ENCODE results near the gene DUSP7.

Gene DUSP7

DNA sequence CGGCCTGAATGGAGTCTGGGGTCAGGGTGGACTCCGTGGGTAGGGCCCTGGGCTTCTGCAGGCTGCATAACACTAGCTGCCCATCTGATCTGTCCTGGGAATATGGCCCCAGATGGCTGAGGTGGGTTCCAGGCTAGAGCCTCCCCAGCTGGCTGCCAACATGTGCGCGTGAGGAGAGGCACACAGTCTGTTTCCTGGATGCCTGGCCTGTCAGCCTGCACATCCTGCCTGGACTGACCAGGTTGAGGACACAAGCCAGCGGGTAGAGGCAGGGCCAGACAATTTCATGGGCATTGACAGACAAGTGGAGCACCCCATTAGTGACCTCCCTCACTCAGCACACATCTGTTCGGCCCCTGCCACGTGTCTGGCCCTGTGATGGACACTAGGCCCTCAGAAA is 30.9 kb downstream of the DUSP7 start:
- Histone ChIP-seq H3K4me3 (ENCODE audit: insufficient read depth, low read length, poor library complexity, severe bottlenecking) (no peak overlapping the region), H3K36me3 (ENCODE audit: low read length) (no peaks in the 10 kb centered on the region), H2AFZ (ENCODE audit: low read depth, low read length, severe bottlenecking) (no peak overlapping the region), H3K9me3 (ENCODE audit: insufficient read depth, low read length) (no peaks in the 10 kb centered on the region), H3K9ac (ENCODE audit: low read length) (no peak overlapping the region), H3K79me2 (ENCODE audit: insufficient read depth, low read length) (no peaks in the 10 kb centered on the region), H3K4me2 (ENCODE audit: low read depth, low read length, poor library complexity, severe bottlenecking) (no peak overlapping the region), H3F3A (ENCODE audit: insufficient read depth) (no peaks in the 10 kb centered on the region), H4K20me1 (ENCODE audit: low read depth, low read length) (no peaks in the 10 kb centered on the region), H3K9me2 (replicated peaks; ENCODE audit: insufficient read depth, low read length) (no peaks in the 10 kb centered on the region), H3K27me3 (ENCODE audit: low read length) (no peaks in the 10 kb centered on the region), H3K27ac (ENCODE audit: low read depth, low read length) (no peak overlapping the region)
- no peak for TF ChIP-seq EZH2phosphoT487 (conservative IDR thresholded peaks at IDR 0.05; ENCODE audit: low read length)
- no peak for TF ChIP-seq CTCF (IDR thresholded peaks at IDR 0.05; ENCODE audit: insufficient read depth, low read length, poor library complexity, severe bottlenecking)

GRCh38 chr3:52024765-52025452 is 31.5 kb downstream of the DUSP7 start:
- no peak overlapping the region for H3K27ac ChIP-seq (ENCODE audit: low read depth, low read length)
- no peak overlapping the region for H3K4me3 ChIP-seq (ENCODE audit: insufficient read depth, low read length, poor library complexity, severe bottlenecking)
- no peak for TF ChIP-seq CTCF (IDR thresholded peaks at IDR 0.05; ENCODE audit: insufficient read depth, low read length, poor library complexity, severe bottlenecking)
- no peak for TF ChIP-seq EZH2phosphoT487 (conservative IDR thresholded peaks at IDR 0.05; ENCODE audit: low read length)
- H4K20me1 ChIP-seq (ENCODE audit: low read depth, low read length) = no peaks in the 10 kb centered on the region
- no peaks in the 10 kb centered on the region for H3K9me2 ChIP-seq (replicated peaks; ENCODE audit: insufficient read depth, low read length)
- H3F3A ChIP-seq (ENCODE audit: insufficient read depth) = no peaks in the 10 kb centered on the region
- no peaks in the 10 kb centered on the region for H3K36me3 ChIP-seq (ENCODE audit: low read length)
- H3K9me3 ChIP-seq (ENCODE audit: insufficient read depth, low read length) = no peaks in the 10 kb centered on the region
- no peak overlapping the region for H3K9ac ChIP-seq (ENCODE audit: low read length)
- no peaks in the 10 kb centered on the region for H3K27me3 ChIP-seq (ENCODE audit: low read length)
- no peak overlapping the region for H2AFZ ChIP-seq (ENCODE audit: low read depth, low read length, severe bottlenecking)
- H3K79me2 ChIP-seq (ENCODE audit: insufficient read depth, low read length) = no peaks in the 10 kb centered on the region
- no peak overlapping the region for H3K4me2 ChIP-seq (ENCODE audit: low read depth, low read length, poor library complexity, severe bottlenecking)

- TF ChIP-seq EZH2phosphoT487 (conservative IDR thresholded peaks at IDR 0.05; ENCODE audit: low read length) (no peak), CTCF (IDR thresholded peaks at IDR 0.05; ENCODE audit: insufficient read depth, low read length, poor library complexity, severe bottlenecking) (no peak)
- H3K9me3 ChIP-seq (ENCODE audit: insufficient read depth, low read length) = no peaks in the 10 kb centered on the region
- H3K4me3 ChIP-seq (ENCODE audit: insufficient read depth, low read length, poor library complexity, severe bottlenecking) = no peak overlapping the region
- no peaks in the 10 kb centered on the region for H4K20me1 ChIP-seq (ENCODE audit: low read depth, low read length)
- H3K9me2 ChIP-seq (replicated peaks; ENCODE audit: insufficient read depth, low read length) = no peaks in the 10 kb centered on the region
- H2AFZ ChIP-seq (ENCODE audit: low read depth, low read length, severe bottlenecking) = no peak overlapping the region
- no peak overlapping the region for H3K4me2 ChIP-seq (ENCODE audit: low read depth, low read length, poor library complexity, severe bottlenecking)
- no peak overlapping the region for H3K9ac ChIP-seq (ENCODE audit: low read length)
- no peaks in the 10 kb centered on the region for H3K27me3 ChIP-seq (ENCODE audit: low read length)
- no peaks in the 10 kb centered on the region for H3K36me3 ChIP-seq (ENCODE audit: low read length)
- no peak overlapping the region for H3K27ac ChIP-seq (ENCODE audit: low read depth, low read length)
- no peaks in the 10 kb centered on the region for H3K79me2 ChIP-seq (ENCODE audit: insufficient read depth, low read length)
- H3F3A ChIP-seq (ENCODE audit: insufficient read depth) = no peaks in the 10 kb centered on the region
Measured at GRCh38 chr3:52023860-52024764, 32.3 kb downstream of the DUSP7 start.

Measured in SU-DHL-6 (cell line).